GM19452 (cell line): ENCODE data around the gene MED10.

ENCODE experiments used
- ATAC-seq: cut with Tn5 transposase; IDR thresholded peaks from one replicate; pipeline ENCODE4 v1.9.1; 2021; ENCODE audit not compliant: unreplicated experiment

The MED10 gene

DNA sequence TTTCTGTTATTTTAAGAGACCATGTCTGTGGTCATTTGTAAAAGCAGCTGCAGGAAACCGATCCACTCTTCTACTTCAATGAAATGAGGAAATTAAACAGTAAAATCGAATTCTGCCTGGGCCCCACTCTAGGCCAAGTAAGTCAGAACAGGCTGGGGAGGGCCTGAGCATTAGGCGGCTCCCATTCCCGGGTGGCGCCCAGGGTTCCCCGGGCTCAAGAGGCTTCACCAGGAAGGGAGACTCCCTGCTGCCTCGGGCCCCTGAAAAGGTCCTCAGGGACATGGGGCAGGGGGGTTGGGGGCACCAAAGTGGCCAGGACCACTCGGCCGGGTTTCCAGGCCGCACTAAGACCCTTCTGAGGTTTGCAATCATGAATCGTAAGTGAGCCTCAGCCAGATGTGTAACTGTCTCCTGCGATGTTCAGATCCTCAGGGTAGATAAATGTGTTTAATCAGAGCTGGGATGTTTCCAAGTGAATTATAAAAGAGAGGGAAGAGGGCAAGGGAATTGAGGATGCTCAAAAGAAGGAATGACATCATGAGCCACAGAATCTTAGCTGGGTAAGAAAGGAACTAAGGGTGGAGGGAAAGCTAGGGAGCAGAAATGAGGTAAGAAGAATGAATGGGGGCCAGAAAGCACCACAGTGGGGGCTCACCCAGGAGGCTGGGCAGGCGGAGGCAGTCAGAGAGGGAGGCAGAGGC, 24.6 kb downstream of the MED10 start:
- ATAC-seq = no peak

- no peak for ATAC-seq
These were observed 27.9 kb downstream of the MED10 start for GRCh38 chr5:6350277-6351090.

DNA sequence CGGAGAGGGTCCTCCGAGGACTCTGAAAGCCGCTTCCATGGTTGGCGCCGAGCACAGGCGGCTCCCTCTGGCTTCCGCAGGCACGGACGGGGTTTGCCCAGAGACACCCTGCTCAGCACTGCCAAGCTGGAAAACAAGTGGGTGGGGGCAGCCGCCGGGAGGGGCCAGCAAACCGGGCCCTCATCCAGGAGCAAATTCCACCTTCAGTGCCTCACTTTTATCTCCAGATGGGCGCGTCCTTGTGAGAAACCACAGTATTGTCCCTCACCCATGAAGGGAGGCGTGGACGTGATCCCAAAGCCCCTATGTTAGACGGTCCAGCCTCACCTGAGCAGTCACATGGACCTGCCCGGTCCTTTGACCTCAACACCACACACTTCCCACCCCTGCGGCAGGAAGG, 29.0 kb downstream of the MED10 start:
- no peak for ATAC-seq

GRCh38 chr5:6348476-6349000, 29.8 kb downstream of the MED10 start:
- no peak for ATAC-seq

DNA sequence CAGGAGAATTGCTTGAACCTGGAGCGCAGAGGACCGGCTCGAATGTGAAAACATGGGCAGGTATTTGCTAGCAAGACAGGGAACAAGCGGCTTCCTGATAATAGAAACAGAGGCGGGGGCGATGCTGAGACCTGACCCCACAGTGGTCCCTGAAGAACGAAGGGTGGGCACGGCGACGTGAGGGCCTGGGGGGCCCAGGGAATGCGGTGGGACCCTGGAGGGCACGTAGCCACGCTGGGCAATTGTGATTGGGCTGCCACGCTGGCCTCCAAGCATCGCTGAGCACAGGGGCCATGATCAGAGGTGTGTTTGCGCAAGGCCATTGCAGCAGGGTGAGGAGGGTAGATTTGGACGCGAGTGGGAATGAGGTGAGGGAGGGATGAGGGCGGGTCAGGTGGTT, 30.7 kb downstream of the MED10 start:
- ATAC-seq = no peak

- no peak for ATAC-seq
These were observed 31.2 kb downstream of the MED10 start for GRCh38 chr5:6347165-6347564.

DNA sequence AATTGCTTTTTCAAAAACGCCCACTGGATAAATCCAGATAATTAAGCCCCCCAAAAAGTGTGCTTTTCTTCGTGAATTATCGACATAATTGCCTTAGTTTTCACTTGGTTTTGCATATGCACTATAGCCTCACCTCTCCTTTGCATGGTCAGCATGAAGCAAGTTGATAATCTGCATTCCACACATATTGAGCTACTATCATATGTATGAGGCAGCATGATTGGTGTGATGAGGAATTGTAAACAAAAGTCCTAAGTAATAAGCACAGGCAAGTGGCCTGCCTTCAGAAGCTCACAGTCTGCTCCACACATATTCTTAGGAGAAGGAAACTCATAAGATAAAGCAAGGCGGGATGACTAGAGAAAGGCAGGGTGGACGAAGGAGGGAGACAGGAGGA, 33.8 kb downstream of the MED10 start:
- ATAC-seq = no peak

GRCh38 chr5:6343951-6344592, 34.3 kb downstream of the MED10 start:
- ATAC-seq = no peak

DNA sequence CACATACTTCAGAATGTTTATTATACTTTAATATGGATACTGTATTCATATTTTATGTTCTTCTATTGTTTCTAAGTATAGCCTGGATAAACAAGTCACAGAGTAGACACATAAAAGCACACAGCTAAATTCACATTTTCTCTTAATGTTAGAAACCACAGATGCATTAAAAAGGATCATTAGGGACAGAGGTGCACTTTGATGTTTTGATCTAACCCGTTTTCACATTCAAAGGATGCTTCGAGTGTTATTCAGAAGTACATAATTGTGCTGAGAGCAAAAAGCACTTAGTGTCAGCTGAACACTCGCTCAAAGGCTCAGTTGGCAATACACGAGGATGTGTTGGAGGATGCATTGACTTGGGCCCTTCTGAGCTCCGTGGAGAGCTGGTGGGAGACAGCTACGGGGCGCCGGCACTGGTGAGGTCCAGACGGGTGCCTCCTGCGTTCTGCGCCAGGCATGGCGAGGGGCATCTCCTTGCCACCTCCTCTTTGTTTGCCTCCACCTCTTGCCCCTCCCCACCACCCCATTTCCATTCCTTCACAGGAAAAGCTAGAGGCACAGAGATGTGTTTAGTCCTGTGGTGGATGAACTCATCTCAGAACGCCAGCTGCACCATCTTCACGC, 35.5 kb downstream of the MED10 start:
- no peak for ATAC-seq

DNA sequence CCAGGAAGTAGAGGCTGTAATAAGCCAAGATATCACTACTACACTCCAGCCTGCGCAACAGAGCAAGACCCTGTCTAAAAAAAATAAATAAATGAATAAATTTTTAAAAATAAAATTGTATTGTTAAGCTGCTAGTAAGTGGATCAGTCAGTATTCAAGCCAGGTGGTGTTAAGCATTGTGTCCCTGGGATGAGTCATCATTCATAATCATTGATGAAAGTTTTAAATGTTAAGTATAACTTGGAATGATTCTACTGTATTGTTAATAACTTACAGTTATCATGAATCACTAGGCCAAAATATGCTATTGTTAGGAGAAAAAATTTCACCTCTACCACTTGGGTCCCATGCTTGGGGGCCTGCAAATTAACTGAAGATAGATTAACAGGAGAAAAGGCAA, 38.2 kb downstream of the MED10 start:
- no peak for ATAC-seq

GRCh38 chr5:6338871-6339270, 39.5 kb downstream of the MED10 start:
- no peak for ATAC-seq

DNA sequence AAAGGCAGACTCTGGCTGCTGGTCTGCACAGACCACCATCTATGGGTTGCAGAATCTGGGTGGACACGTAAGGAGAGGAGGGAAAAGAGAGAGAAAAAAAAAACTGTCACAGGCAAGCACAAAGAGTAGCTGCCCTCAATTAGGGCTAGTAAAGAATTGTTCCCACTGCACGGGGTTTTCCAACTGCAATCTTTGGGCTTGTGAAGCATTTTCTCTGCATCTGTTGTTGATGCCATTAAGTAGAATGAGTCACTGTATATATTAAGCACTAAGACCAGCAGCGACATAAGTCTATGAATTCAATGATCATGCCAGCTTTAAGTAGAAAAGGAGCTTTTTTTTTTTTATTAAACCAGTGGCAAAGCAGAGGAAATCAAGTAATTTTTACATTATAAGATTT, 40.2 kb downstream of the MED10 start:
- ATAC-seq = no peak

DNA sequence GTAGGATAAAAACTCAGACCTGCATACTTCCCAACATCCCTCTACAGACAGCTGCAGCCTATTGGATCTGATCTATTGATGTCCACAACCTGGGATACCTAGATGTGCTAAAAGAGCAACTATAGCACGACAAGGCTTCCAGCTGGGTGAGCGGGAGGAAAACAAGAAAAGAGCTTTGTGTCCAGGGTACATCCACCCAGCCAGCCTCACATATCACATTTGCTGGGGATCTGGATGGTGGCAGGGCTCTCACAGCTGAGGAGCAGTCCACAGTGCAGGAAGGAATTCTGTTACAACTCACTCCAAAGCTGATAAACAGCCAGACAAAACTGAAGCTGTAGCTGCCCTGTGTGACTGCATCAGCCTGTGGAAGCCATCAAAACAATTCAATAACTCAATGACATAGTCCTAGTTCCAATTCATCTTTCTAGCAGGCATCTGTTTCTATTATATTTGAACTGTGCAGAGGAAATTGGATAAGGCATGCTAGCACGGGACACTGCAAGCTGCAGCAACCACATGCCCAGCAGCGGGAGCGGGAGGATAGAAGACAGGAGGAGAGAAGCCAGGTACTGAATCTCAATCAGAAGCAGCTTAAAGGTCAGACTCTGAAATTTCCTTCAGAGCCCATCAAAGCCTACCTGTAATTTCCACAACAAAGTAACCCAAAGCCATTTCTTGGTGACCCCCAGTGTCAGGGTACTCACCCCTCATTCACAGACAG, 45.0 kb downstream of the MED10 start:
- ATAC-seq = no peak

- no peak for ATAC-seq
These were observed 50.2 kb downstream of the MED10 start for GRCh38 chr5:6328173-6328572.

GRCh38 chr5:6326776-6327175, 51.6 kb downstream of the MED10 start:
- ATAC-seq = no peak

GRCh38 chr5:6322163-6322713, 56.1 kb downstream of the MED10 start:
- no peak for ATAC-seq
